Stimulated activated CD4-positive, alpha-beta T cell treated with anti-CD3 and anti-CD28 coated beads, Interleukin-15, amount 100 ng/mL, for 48 hours (primary cell): Measurements from ENCODE around the gene MED27.

Experiments
- DNase-seq, 2 donors: peaks; one replicate each; pipeline ENCODE4 v3.0.0-alpha.2; 2020; ENCODE audit warnings: low read depth in 2 of 2

The MED27 gene

GRCh38 chr9:131879181-131879910 lies 200.3 kb downstream of the MED27 start:
- no peak for DNase-seq

DNA sequence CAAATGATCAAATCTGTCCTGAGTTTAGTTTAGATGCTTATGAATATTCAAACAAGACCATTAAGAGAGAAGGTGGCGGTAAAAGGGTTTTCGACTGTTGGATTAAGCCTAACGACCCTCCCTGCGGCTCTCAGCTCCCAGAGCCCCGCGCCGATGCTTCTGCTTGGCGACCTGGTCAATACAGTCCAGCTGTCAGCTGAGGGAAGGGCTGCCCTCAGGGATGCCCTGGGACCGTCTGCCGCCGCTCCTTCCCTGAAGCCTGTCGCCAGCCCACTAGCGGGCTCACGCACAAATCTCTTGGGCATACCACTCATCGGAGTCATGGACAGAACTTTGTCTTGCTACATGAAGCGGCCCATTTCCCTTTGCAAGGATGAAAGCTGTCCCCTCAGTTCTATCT lies 203.2 kb downstream of the MED27 start:
- DNase-seq: no peak

DNA sequence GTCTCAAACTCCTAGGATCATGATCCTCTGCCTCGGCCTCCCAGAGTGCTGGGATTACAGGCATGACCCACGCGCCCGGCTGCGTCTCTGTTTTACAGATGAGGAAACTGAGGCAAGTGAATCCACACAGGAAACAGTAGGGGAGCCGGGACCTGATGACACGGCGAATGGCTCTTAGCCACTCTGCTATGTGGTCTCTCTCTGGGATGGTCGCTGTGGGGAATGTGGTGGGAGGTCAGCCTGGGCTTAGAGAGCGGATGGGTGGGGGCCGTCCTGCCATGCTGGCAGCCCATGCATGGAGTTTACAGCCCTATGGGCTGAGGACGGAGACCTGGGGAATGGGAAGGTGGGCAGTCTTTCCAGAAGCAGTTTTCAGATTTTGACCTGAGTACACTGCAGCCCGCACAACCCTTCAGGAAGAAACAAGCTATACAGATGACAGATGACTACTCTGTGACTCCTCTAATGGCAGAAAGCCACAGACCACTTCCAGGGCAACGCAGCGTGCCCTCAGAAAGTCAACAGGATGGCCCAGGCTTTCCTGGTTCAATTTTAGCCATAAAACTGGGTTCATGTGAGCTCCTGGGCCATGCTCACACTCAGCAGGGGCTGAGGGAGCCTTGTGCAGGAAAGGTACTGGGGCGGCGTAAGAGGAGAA lies 203.7 kb downstream of the MED27 start:
- DNase-seq: no peak

DNA sequence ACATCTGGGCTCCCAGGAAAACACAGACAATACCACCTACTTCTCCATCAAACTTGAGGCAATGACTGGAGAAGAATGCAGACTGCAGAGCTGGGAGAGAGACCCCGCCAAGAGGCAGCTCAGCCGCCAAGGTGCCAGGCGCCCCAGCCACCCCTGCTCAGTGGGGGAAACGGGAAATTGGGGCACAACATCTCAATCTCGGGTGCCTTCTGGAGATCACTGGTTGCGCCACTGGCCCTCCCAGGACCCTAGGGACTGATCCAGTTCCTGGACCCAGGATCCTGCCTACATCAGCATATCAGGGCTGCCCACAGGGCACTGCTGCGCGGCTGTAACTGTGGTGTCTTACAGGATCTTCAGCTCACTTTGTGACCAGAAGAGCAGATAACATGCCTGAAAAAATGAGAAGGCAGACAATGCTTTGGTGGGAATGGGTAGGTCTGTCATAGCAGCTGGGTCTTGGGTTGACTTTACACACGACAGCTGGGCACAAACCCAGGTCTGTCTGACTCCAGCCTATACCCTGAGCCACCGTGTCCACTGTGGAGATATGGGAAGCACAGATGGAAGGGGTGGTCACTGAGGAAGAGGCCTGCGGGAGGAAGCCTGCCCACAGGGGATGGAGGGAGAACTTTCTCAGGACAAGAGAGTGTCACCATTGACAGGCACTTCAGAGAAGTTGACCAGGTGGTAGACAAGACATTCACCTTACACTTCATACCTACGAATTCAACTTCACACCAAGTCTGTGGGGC lies 204.6 kb downstream of the MED27 start:
- DNase-seq: no peak

DNA sequence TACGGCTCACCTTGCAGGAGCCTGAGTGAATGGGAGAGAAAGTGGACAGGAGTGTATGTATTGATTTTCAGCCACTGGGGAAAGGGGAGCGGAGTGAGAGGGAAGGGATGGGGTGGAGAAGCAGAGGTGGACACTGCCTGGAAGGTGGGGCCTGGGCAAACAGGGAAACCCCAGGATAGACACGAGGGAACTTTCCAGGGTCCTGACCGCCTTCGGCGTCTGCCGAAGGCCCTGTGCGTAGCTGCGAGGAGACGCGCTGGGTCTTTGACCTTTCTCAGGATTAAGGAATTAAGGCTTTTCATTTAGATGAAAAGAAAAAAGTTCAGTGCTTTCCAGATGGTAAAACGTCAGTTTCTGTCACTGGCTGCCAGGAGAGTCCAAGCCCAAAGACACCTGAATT lies 205.2 kb downstream of the MED27 start:
- DNase-seq: no peak

DNA sequence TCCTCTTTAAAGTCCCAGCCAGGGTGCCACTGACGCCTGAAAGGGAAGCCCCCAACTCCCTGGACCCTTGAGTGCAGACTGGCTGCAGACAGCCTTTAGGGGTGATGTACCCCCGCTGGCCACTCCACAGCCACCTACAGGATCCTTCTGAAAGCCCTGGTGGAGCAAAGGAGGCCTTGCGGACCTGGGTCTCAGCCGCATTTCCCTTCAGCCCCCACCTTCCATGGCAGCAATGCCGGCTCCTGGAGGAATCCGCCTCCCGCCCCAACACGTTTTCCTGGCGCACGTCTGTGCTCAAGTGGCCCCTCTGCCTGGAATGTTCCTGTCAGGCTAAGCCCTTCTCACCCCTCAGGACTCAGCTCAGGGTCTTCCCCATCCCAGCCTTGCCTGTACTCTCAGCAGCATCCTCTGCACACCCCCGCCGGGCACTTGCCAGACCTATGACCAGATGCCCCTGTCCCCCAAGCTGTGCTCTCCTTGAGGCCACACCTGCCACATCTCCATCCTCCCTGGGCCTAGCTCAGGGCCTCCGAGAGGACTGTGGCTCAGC lies 205.7 kb downstream of the MED27 start:
- no peak for DNase-seq

DNA sequence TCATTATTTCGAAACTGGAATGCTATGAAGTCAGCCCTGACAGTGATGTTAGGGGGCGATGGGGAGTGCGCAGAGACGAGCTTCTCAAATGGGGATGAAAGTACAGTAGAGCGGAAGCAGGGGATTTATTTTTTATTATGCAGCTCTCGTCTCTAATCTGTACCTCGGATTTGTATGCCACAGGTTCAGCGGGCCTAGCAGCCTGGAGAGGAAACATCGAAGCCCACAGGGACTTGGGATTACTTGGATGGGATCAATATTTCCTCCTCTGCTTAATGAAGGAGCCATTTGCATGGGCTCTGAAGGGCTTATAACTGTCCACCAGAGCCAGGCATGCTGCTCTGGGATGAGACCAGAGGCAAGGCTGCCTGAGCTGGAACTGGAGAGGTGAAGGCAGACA lies 206.3 kb downstream of the MED27 start:
- DNase-seq: no peak

GRCh38 chr9:131872702-131873101 lies 207.0 kb downstream of the MED27 start:
- no peak for DNase-seq

- DNase-seq: no peak
Observed at GRCh38 chr9:131872006-131872405, 207.7 kb downstream of the MED27 start.

GRCh38 chr9:131870156-131870555 lies 209.5 kb downstream of the MED27 start:
- no peak for DNase-seq

GRCh38 chr9:131869348-131869747 lies 210.3 kb downstream of the MED27 start:
- DNase-seq: no peak

DNA sequence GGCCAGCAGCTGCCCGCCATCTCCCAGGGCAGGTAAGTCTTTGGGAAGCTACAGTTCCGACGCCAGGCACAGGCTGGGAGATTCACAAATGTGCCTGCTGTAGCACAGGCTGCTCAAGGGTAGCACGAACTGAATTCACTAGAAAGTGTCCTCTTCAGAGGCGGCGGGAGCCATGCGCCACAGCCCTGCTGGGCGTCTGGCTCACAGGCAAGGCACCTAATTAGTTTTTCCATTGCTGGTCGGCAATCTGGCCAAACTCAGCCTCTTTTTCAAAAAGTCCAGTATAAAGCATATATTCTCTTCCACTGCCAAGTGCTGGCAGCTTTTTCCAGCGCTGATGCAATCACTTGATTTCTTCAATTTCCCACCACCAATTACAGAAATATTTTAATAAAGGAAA lies 210.9 kb downstream of the MED27 start:
- DNase-seq: no peak

DNA sequence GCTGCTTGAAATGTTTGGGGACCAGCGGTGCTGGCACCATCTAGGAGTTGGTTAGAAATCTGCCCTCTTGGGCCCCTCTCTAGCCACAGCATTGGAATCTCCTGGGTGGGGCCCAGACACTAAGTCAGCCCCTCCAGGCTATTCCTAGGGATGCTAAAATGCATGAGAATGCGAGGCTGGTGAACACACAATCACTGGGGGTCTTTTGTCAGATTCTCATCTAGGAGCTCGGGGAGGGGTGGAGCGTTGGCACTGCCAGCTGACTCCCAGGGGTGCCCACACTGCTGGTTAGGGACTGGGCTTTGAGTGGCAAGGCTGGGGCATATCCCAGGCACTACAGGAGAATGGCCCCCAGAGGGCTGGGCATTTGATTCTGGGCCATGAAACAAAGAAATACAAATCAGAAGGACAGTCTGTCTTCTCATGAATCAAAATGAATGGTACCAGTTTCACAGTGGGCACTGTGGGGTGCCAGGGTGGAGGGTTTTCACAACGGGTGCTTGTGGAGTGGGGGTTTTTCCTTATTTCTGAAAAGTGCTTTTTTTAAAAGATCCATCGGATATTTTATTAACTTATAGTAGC lies 212.0 kb downstream of the MED27 start:
- no peak for DNase-seq

DNA sequence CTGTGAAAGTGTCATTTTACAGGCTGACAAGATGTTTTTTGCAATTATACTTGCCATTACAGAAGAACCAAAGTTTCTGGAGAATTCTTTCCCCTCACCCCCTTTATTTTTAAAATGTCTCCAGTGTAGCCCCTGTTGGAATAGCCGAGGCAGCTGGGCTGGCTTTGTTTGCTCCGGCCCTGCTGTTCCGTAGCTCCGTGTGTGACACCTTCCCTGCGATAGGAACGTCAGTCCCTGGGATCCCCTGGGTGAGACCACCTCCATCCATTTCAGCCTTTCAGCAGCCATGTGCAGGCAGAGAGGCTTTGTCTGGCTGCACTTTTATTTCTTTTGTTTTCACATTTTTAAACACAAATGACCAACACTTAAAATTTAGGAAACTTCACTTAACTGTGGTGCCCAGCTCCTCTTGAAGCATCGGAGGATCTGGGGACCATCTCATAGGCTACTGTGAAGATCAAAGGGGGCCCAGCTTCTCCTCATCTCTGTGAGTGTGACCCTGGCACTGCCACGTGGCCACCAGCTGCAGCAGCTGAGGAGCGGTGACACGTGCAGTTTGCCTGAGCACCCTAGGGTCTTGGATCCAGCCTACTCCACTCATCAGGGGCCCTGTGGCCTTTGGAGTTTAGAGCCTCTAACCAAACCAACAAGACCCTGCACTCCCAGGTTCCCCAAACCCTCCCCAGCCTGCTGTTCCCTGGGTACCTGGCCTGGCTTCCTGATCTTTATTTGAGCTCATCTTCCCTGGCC lies 214.0 kb downstream of the MED27 start:
- DNase-seq: no peak

DNA sequence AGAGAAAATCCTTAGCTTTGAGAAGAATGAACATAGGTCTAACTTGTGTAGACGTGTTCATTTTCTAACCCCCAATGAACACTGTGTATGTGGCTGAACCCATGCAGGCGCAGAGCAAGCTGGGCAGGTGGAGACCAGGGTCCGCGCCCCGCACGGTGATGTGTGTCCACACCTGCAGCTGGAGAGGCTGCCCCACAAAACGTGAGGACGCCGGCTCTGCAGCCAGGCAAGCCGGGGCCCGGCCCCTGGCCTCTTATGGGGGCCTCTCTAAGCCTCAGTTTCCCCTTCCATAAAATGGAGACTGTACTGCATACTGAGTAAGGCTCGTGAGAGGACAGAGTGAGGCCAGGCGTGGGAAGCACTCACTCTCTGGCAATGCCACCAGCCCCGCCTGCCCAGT lies 215.1 kb downstream of the MED27 start:
- no peak for DNase-seq

- DNase-seq: no peak
Observed at GRCh38 chr9:131863306-131863896, 216.3 kb downstream of the MED27 start.

- DNase-seq: no peak
Observed at GRCh38 chr9:131862261-131862660, 217.4 kb downstream of the MED27 start.

DNA sequence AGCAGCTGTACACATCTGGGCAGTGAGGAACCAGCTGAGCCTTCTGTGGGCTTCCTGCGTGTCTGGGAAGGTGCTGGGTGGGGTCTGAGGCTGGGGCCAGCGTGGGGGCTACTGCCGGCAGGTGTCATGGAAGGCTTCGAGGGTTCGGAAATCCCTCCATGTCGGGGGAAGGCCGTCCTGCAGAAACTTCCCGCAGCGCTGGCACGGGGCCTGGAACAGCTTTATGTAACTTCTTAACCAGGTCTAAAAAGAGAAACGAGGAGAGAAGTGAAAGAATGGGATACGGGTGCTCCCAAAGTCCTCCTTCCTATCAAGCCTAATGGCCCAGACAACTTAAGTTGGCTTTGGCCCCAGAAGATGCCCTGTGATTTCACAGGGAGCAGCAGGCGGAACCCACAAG lies 219.2 kb downstream of the MED27 start:
- DNase-seq: no peak

GRCh38 chr9:131858147-131858546 lies 221.5 kb downstream of the MED27 start:
- no peak for DNase-seq

DNA sequence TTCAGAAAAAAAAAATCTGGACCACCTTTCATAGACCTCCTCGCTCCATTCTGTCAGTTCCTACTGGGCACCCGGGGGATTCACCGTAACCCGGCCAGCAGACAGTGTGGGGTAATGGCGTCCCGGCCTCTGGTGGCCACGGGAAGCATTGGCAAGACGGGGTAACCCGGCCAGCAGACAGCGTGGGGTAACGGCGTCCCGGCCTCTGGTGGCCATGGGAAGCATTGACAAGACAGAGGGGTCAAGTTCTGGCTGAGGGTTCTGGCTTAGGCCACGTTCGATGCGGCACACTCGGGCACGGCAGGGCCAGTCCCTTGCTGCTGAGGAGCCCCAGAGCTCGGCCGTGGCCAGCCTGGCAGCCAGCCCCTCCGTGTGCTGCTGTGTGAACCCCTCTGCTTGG lies 223.6 kb downstream of the MED27 start:
- no peak for DNase-seq
